ENCODE measurements around the gene ARHGAP26. TPM values are rescaled to one million over a fixed set of nuclear protein-coding genes. Genes with fewer than 3 reads are reported as not detected.

The ARHGAP26 gene
- total and polyA plus RNA-seq, 10 donors: 4.2 to 148 (median 55.5) TPM

DNA sequence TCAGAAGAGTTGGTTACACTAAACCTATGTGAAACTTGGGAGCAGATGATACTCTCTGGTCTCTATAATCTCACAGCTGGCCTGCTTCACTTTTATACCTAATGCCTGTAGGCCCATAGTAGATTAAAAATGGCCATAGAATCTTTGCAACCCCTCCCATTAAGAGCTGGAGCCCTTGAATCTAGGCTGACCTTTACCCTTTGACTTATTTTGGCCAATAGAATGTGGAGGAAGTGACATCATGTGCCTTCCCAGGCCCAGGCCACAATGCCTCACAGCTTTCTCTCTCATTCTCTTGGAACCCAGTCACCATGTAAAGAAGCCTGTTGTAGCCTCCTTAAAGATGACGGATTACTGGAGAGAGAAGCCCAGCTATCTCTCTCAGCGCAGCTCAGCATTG is 382.3 kb downstream of the ARHGAP26 start:
- Histone ChIP-seq H3K4me1 (peaks cover 0 to 12% (median 6%) of the 10 kb centered on the region in 6 donors), H3K4me3 (no peak overlapping the region), H3K9me3 (no peaks in the 10 kb centered on the region), H3K36me3 (peaks cover 0 to 39% (median 0%) of the 10 kb centered on the region in 6 donors), H3K27me3 (replicated peaks in 1 of 7) (no peaks in the 10 kb centered on the region), H3K27ac (no peak overlapping the region)
- intact Hi-C loops (cut with DNase I; ENCODE audit: low total_unique reads): no loop called here
- 92 to 100% (median 97%) methylated on average over 2 of the region's 2 CpGs for WGBS, 5 donors
- DNase-seq: no peak
- TF ChIP-seq POLR2AphosphoS5 (IDR thresholded peaks at IDR 0.05): no peak
- TF ChIP-seq, protein P1, sequence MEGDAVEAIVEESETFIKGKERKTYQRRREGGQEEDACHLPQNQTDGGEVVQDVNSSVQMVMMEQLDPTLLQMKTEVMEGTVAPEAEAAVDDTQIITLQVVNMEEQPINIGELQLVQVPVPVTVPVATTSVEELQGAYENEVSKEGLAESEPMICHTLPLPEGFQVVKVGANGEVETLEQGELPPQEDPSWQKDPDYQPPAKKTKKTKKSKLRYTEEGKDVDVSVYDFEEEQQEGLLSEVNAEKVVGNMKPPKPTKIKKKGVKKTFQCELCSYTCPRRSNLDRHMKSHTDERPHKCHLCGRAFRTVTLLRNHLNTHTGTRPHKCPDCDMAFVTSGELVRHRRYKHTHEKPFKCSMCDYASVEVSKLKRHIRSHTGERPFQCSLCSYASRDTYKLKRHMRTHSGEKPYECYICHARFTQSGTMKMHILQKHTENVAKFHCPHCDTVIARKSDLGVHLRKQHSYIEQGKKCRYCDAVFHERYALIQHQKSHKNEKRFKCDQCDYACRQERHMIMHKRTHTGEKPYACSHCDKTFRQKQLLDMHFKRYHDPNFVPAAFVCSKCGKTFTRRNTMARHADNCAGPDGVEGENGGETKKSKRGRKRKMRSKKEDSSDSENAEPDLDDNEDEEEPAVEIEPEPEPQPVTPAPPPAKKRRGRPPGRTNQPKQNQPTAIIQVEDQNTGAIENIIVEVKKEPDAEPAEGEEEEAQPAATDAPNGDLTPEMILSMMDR (IDR thresholded peaks at IDR 0.05 in 8 of 11, conservative IDR thresholded peaks at IDR 0.05 in 3 of 11): no peak
- no peak for TF ChIP-seq POLR2A (IDR thresholded peaks at IDR 0.05)

DNA sequence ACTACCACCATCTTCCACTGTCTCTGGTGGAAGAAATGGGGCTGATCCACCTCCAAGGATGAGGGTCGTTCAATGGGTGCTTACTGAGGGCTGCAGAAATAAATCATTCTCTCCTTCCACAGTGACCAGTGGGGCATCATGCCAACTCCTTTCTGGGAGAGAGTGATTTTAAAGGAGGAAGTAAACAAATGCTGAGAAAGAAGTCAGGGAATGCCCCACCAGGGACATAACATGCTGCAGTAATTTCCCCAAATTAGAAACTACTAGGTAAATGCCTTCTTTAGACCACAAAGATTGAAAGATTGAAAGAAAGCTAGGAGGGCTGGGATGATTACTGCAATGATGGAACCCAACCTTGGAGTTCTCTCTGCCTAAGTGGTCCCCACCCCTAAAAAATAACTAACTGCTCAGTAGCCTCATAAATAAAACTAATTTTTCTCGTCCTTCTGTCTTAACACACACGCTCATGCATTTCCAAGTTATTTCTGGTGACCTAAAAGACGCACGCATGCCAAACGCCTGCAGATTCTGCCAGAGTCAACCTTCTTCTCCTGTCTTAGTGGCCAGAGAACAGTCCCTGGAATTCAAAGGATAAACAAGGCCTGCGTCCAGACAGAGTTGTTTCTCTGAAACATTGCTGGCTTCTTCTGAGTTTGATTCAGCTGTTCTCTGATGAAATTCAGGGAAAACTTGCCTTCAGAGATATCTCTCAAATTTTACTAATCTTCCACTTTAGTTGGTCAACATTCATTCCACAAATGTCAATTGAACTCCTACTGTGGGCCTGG is 383.3 kb downstream of the ARHGAP26 start:
- Histone ChIP-seq H3K27me3 (replicated peaks in 1 of 7) (no peaks in the 10 kb centered on the region), H3K4me3 (no peak overlapping the region), H3K9me3 (no peaks in the 10 kb centered on the region), H3K27ac (no peak overlapping the region), H3K36me3 (peaks cover 0 to 28% (median 0%) of the 10 kb centered on the region in 6 donors), H3K4me1 (peaks cover 0 to 12% (median 6%) of the 10 kb centered on the region in 6 donors)
- 78 to 86% (median 84%) methylated on average over 7 of the region's 7 CpGs for WGBS, 5 donors
- TF ChIP-seq, protein P1 (IDR thresholded peaks at IDR 0.05 in 8 of 11, conservative IDR thresholded peaks at IDR 0.05 in 3 of 11): no peak
- TF ChIP-seq POLR2A (IDR thresholded peaks at IDR 0.05): no peak
- TF ChIP-seq POLR2AphosphoS5 (IDR thresholded peaks at IDR 0.05): no peak
- no peak for DNase-seq
- intact Hi-C loops (cut with DNase I; ENCODE audit: low total_unique reads): no loop called here

DNA sequence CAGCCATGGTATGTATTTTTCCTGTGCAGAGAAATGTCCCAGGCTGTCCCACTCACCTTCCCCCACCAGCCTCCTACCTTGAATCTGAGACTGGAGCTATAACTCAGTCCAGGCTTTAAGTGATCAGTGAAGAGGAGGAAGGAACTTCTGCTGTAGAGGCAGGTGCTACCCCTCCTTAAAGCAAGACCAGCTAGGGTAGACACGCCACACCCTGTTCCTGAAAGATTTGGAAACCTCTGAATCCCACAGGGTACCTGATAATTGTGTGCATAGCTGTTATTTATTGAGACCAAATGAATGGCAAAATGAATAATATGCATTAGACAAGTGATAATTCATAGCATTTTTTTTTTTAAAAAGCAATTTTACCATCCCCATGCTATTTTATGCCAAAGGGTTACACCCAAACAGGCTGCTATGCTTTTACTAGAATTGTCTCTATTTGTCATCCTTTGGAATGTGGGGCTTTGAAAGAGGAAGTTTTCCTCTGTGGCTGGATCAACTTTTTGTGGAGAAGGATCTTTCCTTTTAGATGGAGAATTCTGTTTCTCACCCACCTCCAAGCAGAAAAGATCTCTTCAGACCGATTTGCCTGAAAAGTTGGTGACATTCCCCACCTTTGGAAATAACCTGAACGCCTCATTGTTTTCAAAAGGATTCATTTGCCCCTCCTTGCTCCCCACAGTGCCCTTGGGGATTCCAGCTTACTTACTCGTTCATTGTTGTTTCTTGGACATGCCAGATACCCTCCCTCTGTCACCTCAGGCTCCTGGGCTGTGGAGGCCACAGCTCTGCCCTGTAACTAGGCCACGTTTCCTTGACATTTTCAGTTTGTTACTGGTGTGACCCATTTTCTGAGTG is 384.6 kb downstream of the ARHGAP26 start:
- H3K36me3 ChIP-seq: peaks cover 0 to 16% (median 0%) of the 10 kb centered on the region in 6 donors
- H3K9me3 ChIP-seq: no peaks in the 10 kb centered on the region
- peaks cover 0 to 12% (median 4%) of the 10 kb centered on the region in 6 donors for H3K4me1 ChIP-seq
- no peaks in the 10 kb centered on the region for H3K27me3 ChIP-seq (replicated peaks in 1 of 7)
- no peak overlapping the region for H3K4me3 ChIP-seq
- H3K27ac ChIP-seq: peak overlapping the region in 5 of 8 donors; percentile 13 to 33 (median 19)
- intact Hi-C loops (cut with DNase I; ENCODE audit: low total_unique reads): no loop called here
- WGBS, 5 donors: 86 to 92% (median 88%) methylated on average over 5 of the region's 5 CpGs
- no peak for DNase-seq
- TF ChIP-seq POLR2A (IDR thresholded peaks at IDR 0.05) (no peak), POLR2AphosphoS5 (IDR thresholded peaks at IDR 0.05) (no peak)
- TF ChIP-seq, protein P1 (IDR thresholded peaks at IDR 0.05 in 8 of 11, conservative IDR thresholded peaks at IDR 0.05 in 3 of 11): no peak
